ENCODE results near the gene SELPLG. TPM values are rescaled to one million over a fixed set of nuclear protein-coding genes. Genes with fewer than 3 reads are reported as not detected.

SELPLG gene
- total and polyA plus RNA-seq, 2 of the 4 experiments (the other 2 are of a cell fraction), result 3.2 to 10.8 TPM

- Histone ChIP-seq H3K9ac (ENCODE audit: low read depth, low read length) (no peak overlapping the region), H3K4me3 (ENCODE audit: insufficient read depth, low read depth, low read length) (no peak overlapping the region), H3K36me3 (ENCODE audit: control insufficient read depth, insufficient read depth, low read length) (no peaks in the 10 kb centered on the region), H3K9me1 (ENCODE audit: insufficient read depth, low read length) (peaks cover 4% of the 10 kb centered on the region; the same call in 1 of the 2 replicates), H2BK5ac (ENCODE audit: low read depth, low read length, poor library complexity, severe bottlenecking) (no peak overlapping the region), H3K27ac (ENCODE audit: insufficient read depth, low read length) (no peak overlapping the region), H4K20me1 (ENCODE audit: insufficient read depth, low read length) (no peaks in the 10 kb centered on the region), H3K4me2 (ENCODE audit: low read depth, low read length) (no peak overlapping the region), H2BK20ac (ENCODE audit: low read depth, low read length) (peak overlapping the region; percentile 84), H2AFZ (replicated peaks; ENCODE audit: low read length, poor library complexity) (peak overlapping the region; percentile 23), H4K91ac (ENCODE audit: insufficient read depth, low read depth, low read length) (peak overlapping the region; percentile 18), H3K9me3 (ENCODE audit: control insufficient read depth, insufficient read depth, low read length) (no peaks in the 10 kb centered on the region), H2BK120ac (ENCODE audit: low read depth, low read length) (peak overlapping the region; percentile 87), H2AK9ac (replicated peaks; ENCODE audit: low read depth, low read length, poor library complexity) (peak overlapping the region; percentile 63), H3K27me3 (ENCODE audit: control insufficient read depth, insufficient read depth, low read length) (no peaks in the 10 kb centered on the region), H3K79me1 (ENCODE audit: low read depth in 1 of 2, low read length in 2 of 2) (peaks cover 0 to 5% of the 10 kb centered on the region in 2 experiments; a peak in 1 of 4 replicates), H4K5ac (ENCODE audit: low read depth, low read length) (no peak overlapping the region; the same call in 1 of the 2 replicates), H2AK5ac (ENCODE audit: low read depth, low read length) (peak overlapping the region; percentile 89; the same call in 1 of the 2 replicates), H3K14ac (replicated peaks; ENCODE audit: low read depth, low read length) (peak overlapping the region; percentile 53), H3K4me1 (ENCODE audit: control insufficient read depth, insufficient read depth, low read length) (peaks cover 18% of the 10 kb centered on the region), H3K4ac (ENCODE audit: low read depth, low read length) (peak overlapping the region; percentile 66), H3K23ac (ENCODE audit: low read depth, low read length) (0 out of 2 replicates have a peak overlapping the region, but pooled peaks have one; percentile 23), H2BK15ac (ENCODE audit: low read depth, low read length) (peak overlapping the region; percentile 63; the same call in 1 of the 3 replicates), H3K56ac (ENCODE audit: extremely low read depth, insufficient read depth, low read length) (no peak overlapping the region), H3K18ac (ENCODE audit: low read depth, low read length) (no peak overlapping the region; the same call in 1 of the 2 replicates), H4K8ac (ENCODE audit: low read depth in 2 of 2, low read length in 2 of 2) (peak overlapping the region in 1 of 2 experiments; percentile 40; a peak in 1 of 4 replicates)
- dilution Hi-C loops (cut with HindIII; ENCODE audit: low sequenced_read_pairs, unreplicated experiment), result no loop called here
- intact Hi-C loops (cut with micrococcal nuclease), result loop anchor here (2.0 kb wide), 1 partner anchor 46 kb away; the partner anchor contains the start of gene ISCU
- ATAC-seq (ENCODE audit: low read depth), result no peak
- TF ChIP-seq CHD1 (IDR thresholded peaks at IDR 0.05; ENCODE audit: low read depth, low read length), result no peak
- ChIA-PET CTCF (no interaction called here), POLR2A (ENCODE audit: unreplicated experiment) (no interaction called here)
- in situ Hi-C loops (cut with MboI; ENCODE audit: low sequenced_read_pairs), result no loop called here
- BruUV-seq (replicated peaks), result no TSS peak
- DNase-seq, result no peak
- 91% methylated on average over 4 of the region's 5 CpGs; no CpG with 5 or more reads in 1 of the 2 experiments for WGBS, 2 experiments (ENCODE audit: extremely low coverage in 2 of 2, insufficient read length in 1 of 2)
Measured at GRCh38 chr12:108608616-108609015, 25.1 kb downstream of the SELPLG start.

All from IMR-90 (cell line).